HTERT RPE-1 (cell line): ENCODE measurements around the gene PLA2G6.
"Not testable (repeated sequence)": the region's sequence is repeated elsewhere in the genome, so short reads cannot be mapped to it uniquely, and the experiment has no call there.

Experiments used
- in situ Hi-C: fragments of 300-500 bp; cut with MboI; formaldehyde crosslinking; loops from 4 replicates; pipeline ENCODE4 v1.14.3; 2020; ENCODE audit warnings: low sequenced_read_pairs

Gene PLA2G6

DNA sequence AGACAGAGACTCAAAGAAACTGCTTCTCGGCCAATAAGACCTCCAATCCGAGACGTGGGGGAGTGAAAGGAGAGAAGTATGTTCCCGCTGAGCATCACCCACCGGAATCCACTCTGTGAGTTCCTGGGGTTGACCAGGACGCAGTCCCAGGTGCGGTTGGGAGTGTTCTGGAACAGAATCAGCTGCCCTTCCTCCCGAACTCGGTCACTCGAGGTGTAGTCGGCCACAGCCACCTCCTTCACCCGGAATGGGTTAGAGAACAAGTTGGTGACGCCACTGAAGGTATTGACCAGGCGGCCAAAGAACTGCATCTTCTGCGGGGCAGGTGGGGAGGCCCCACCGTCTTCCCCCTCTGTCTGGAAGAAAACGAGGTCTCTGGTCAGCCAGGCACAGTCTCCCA is 12.5 kb downstream of the PLA2G6 start:
- in situ Hi-C loops: no loop called here

DNA sequence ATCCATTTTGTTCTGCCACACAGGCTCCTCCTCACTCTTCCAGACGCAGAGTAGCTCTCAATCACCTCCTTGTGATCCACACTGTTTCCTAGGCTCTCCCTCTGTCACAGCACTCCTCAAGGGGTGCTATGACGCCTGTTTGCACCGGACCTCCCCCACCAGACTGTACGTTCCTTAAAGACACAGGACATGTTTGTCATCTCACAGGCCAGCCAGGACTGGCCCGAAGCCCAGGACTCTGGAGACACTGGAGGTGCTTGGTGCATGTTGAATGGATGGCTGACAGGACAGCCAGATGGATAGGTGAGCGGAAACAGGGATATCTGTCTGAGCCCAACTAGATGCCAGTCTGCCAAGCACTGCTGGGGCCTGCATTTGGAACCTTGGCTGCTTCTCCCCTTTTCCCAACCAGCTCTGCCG is 13.6 kb downstream of the PLA2G6 start:
- in situ Hi-C loops: no loop called here

DNA sequence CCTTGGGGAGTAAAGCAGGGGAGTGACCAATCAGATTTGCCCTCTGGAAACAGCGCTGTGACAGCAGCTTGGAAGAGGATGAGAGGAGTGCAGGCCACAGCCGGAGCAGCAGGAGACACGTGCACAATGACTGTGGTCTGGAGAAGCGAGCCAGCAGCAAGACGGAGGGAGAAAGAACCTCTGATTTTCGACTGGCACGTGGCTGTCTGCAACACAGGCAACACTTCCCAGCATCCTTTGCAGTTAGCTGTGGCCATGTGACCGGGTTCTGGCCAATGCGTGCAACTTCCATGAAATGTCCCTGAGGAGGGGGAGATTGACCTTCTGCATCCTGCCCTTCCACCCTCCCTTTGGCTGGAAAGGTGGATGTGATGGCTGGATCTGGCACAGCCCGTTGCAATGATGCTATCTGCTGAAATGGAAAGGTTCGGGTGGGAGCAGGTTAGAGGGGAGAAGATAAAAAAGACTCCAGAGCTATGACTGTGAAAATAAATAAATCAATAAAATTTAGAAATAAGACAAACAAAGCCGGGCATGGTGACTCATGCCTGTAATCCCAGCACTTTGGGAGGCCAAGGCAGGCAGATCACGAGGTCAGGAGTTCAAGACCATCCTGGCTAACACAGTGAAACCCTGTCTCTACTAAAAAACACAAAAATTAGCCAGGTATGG is 15.6 kb downstream of the PLA2G6 start:
- in situ Hi-C loops: no loop called here

DNA sequence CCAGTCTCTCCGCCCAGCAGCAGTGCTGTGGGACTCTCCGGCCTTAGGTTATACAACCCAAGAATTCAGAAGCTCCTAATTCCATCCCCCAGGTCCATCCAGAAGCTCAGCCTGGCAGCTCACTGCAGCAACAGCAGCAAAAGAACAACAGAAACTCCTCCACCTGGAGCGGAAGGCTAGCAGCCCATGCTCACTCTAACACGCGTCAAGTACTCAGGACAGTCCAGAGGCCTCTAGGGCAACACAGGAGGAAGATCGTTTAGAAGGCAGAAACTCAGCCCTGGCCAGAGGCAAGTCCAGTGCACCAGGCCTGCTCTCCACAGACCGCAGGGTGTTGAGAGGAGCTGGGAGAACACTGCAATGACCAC is 17.1 kb downstream of the PLA2G6 start:
- in situ Hi-C loops: no loop called here

DNA sequence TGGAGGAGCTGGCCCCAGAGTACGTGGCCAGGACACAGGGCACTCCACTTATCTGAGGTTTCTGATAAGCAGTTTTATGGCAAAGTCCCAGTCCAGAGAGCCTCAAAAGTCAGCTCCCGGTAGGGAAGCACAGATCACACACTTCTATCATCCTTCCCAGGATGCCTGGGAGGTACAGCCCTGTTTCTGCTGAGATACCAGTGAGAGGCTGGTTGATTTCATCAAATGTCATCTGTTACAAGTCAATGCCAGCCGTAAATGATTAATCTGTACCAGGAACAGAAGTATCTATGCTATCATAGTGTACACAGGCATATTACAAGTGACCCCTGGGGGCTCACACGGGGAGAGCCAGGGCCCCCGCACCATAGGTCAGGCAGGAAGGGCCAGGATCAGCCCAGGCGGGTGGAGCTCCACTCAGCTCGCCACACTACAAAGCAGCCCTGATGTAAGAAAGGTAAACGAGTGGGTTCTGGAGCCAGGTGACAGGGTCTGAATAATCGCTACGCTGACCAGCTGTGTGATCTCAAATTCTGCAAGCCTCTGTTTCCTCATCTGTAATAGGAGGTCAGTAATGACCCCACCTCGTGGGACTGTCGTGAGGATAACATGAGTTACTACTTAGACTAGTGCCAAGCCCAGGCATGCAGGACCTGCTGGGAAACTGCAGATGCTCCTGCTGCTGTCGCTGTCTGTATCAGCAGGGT is 17.6 kb downstream of the PLA2G6 start:
- in situ Hi-C loops: no loop called here

DNA sequence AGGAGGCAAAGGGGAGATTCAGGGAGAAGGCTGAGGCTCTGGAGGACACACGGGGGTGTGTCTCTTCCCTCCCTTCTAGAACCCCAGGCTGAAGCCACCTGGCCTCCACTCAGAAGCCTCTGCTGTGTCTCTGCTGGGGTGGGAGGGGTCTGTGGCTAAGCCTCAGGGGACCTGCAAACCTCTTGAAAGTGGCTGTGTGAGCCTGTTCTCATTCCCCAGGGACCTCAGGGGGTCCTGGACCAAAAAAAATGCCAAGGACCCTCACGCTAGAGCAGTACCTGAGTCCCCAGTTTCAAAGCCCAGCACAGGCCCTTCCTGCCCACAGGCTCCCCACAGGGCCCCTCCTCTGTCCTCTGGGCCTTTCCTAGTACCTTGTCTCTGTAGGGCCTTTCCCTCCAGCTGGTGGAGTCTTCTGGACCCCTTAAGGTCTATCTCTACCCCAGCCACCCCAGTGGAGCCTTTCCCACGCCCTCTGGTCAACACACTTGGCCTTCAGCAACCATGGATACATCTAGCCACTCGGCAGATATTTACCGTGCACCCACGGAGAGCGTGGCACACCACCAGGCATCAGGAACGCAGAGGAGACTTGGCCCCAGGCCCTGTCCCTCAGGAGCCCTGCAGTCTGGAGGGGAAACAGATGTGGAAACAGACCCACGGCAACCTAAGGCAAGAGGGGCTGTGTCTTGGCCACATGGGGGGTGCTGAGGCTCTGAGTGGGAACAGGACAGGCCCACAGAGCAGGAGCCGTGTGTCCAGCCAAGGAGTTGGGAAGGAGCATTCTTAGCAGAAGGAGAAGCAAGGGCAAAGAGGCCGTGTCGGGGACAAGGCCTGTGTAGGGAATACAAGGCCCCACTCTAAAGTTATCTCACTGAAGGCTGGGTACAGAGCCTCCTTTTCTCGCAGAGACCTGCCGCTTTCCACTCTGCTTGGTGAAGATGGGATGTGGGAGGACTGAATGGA is 18.5 kb downstream of the PLA2G6 start:
- in situ Hi-C loops: no loop called here

DNA sequence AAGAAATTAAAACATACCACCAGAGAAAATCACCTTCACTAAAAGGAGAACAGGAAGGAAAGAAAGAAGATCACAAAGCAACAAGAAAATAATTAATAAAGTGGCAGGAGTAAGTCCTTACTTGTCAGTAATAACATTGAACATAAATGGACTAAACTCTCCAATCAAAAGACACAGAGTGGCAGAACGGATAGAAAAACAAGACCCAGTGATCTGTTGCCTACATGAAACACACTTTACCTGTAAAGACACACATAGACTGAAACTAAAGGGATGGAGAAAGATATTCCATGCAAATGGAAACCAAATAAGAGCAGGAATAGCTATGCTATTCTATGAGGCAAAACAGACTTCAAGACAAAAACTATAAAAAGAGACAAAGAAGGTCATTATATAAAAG is 25.9 kb downstream of the PLA2G6 start:
- in situ Hi-C loops: no loop called here

DNA sequence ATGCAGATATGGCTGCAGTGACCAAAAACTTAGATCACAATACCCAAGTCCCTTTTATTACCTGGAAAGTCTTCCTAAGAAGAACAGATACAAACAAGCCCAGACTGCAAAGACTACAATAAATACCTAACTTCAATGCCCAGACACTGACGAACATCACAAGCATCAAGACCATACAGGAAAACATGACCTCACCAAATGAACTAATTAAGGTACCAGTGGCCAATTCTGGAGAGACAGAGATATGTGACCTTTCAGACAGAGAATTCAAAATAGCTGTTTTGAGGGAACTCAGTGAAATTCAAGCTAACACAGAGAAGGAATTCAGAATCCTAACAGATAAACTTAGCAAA is 27.1 kb downstream of the PLA2G6 start:
- in situ Hi-C loops: not testable (repeated sequence)

DNA sequence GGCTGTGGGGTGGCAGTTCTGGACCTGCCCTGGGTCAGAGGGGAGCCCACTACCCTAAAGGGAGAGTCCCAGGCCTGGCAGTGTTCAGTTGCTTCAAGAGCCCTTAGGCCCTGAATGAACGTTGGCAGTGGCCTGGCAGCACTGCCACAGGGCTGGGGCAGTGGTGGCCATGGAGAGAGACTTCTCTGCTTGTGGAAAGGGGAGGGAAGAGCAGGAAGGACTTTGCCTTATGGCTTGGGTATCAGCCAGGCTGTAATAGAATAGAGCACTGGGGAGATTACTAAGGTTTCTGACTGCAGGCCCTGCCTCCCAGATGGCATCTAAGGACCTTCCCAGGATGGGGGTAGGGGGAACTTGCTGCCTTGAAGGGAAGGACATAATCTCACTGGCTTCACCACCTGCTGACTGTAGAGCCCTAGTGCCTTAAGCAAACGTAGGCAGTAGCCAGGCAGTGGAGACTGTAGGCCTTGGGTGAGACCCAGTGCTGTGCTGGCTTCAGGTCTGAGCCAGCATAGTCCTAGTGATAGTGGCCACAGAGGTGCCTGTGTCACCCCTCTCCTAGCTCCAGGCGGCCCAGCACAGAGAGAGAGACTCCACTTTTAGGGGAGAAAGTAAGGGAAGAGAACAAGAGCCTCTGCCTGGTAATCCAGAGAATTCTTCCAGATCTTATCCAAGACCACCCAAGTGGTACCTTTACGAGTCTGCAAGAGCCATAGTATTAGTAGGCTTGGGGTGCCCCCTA is 27.6 kb downstream of the PLA2G6 start:
- in situ Hi-C loops: no loop called here

DNA sequence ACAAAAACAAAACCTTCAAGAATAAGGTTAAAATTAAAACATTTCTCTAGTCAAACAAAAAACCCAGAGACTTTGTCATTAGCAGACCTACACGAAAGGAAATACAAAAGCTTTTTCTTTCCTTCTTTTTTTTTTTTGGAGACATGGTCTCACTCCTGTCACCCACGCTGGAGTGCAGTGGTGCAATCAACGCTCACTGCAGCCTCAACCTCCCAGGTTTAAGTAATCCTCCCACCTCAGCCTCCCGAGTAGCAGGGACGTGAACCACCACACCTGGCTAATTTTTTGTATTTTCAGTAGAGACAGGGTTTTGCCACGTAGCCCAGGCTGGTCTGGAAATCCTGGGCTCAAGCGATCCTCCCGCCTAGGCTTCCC is 30.5 kb downstream of the PLA2G6 start:
- in situ Hi-C loops: no loop called here

DNA sequence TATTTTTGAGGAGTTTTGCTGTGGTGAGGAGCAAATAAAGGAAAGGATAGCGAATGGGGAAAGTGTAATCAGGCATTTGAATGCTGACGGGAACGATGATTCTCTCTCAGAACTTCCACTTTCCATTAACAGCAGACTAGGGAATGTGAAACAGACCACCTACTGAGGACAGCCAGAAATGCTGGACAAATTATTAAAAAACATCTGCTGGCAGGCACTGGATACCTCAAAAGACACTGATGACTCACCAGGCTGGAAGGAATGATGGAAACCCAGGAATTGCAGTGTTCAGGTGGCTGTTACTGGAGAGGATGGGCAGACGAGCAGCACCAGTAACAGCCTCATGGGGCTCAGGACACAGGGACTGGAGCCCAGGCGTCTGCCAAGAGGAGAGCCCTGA is 33.4 kb downstream of the PLA2G6 start:
- in situ Hi-C loops: no loop called here

DNA sequence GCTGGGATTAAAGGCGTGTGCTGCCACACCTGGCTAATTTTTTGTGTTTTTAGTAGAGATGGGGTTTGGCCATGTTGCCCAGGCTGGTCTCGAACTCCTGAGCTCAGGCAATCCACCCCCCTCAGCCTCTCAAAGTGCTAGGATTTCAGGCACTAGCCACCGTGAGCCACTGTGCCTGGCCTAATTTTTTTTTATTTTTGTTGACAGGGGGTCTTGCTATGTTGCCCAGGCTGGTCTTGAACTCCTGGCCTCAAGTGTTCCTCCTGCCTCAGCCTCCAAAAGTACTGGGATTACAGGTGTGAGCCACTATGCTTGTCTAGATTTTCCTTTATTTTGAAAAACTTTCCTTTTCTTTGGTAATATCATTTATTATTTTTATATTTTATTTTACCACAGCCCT is 35.5 kb downstream of the PLA2G6 start:
- in situ Hi-C loops: not testable (repeated sequence)

DNA sequence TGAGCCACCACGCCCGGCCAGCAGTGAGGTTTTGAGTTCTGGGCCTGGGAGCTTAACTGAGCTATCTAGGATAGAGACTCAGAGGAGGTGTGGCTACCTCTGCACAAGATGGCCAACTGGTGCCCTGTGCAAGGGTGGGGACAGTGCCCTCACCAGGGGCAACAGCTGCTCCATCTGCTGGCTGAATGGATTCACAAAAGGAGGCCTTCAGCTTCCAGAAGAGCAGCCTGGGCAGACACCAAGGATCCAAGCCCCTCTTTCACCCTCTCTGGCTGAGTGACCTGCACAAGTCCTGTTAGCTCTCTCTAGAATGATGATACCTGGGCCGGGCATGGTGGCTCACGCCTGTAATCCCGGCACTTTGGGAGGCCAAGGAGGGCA is 37.6 kb downstream of the PLA2G6 start:
- in situ Hi-C loops: no loop called here

DNA sequence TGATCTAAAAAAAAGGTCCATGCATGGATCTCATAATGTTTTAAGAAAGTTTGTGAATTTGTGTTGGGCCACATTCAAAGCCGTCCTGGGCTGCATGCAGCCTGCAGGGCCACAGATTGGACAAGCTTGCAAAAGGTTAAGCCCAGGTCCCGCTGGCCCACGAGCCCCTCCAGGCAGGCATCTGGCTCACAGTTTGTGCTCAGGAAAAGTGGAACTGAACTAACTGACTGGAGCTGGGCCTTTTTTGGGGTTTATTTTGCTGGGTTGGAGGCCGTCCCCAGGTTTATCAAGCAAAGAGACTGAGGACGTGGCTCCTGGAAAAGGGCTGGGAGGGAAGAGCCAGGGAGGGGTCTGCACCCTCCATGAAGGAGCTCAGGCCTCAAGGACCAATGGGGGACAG is 39.0 kb downstream of the PLA2G6 start:
- in situ Hi-C loops: no loop called here

DNA sequence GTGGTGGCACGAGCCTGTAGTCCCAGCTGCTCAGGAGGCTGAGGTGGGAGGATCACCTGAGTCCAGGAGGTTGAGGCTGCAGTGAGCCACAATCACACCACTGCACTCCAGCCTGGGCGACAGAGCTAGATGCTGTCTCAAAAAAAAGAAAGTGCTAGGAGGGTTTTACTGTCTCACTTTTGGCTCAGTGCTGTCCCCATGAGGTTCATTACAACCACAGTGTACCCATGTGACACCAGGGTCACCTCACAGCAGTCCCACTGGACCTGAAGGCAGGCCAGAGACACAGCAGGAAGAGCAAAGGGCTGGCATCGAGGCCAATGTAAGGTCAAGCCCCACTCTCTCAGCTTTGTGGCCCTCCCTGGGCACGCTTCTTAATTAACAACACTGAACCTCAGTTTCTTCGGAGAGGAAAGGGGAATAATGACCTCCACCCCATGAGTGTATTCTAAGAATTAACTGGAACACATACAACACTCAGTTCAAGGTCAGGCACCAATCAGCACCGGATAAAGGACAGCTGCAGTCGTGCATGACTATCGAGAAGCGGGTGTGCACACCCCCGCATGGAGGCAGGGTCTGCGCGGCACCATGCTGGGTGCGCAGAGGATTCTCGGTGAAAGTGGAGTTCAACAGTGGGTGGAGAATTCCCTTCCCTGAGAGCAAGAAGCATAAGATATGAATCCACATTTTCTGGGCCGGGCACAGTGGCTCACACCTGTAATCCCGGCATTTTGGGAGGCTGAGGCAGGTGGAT is 40.2 kb downstream of the PLA2G6 start:
- in situ Hi-C loops: no loop called here

DNA sequence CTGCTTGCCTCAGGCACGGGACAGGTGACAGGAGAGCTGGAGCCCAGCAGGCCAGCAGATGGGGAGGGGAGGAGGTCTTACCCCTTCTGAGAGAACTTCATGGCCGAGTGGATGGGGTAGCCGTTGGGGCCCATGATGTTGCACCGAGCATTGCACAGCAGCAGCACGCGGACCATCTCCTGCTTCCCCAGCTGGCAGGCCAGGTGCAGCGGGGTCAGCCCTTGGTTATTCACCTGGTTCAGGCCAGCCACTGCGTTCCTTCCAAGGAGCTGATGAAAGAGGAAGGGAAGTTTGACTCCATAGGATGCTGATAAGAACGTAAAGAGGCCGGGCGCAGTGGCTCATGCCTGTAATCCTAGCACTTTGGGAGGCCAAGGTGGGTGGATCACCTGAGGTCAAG is 41.7 kb downstream of the PLA2G6 start:
- in situ Hi-C loops: no loop called here

DNA sequence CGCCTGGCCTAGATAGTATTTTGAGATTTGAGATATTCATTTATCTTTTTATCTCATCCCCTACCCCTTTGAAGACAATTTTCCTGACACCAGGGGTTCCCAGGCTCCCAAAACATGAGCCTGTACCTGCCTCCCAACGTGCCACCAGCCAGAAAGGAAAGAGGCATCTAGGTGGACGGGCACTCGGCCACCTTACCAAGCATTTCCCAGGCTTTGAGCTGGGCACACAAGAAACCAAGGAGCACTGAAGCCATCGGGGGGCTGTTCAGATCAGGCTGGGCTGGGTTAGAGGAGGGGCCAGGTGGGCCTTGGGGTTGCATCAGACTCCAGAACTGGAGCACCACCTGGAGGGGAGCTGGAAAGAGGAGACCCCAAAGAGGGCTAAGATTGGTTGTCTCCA is 42.7 kb downstream of the PLA2G6 start:
- in situ Hi-C loops: no loop called here

DNA sequence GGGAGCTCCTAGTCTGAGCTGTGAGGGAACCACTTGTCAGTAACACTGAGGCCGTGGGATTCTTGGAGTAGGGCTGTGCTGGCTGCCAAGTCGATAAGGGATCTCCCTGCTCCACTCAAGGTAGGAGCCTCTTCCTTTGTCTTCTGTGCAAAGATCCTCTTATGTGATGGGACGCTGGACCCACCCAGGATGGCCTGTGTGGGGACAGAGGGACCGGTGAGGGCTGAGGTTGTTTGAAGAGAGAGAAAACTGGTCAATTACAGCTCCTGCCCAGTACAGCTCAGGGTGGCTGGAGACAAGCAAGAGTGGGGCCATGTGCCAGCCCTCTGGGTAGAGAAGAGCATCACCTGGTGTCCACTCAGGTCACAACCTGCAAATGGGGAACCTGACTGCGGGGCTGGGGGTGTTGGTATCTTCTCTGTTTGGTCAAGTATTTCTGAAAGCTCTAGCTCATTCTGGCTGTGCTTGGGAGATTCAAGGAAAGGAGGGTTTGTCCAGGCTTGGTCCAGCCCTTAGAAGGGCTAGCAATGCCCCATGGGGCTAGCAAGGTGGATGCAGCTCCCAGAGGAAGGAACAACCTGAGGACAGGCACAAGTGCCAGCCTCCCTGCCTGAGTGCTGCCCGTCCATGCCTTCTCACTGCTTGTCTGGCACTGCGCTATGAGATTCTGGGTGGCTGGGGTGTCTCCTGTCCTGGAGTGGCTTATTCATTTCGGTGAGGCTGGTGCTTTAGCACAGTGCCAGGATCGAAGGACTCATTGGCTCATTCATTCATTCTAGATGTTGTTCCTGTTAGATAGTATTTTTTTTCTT is 43.5 kb downstream of the PLA2G6 start:
- in situ Hi-C loops: no loop called here

DNA sequence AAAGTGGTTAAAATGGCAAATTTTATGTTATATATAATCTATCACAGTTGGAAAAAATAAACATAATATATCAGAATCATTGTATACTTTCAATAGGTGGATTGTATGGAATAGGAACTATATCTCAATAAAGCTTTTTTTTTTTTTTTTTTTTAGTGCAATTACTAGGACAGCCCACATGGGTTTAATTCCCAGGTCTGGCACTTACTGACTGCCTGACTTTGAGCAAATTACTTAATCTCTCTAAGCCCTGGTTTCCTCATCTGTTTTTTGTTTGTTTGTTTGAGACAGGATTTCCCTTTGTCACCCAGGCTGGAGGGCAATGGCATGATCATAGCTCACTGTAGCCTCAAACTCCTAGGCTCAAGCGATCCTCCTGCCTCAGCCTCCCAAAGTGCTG is 45.0 kb downstream of the PLA2G6 start:
- in situ Hi-C loops: no loop called here
